B cell (primary cell): ENCODE data around the gene C16orf54. TPM values are rescaled to one million over a fixed set of nuclear protein-coding genes. Genes with fewer than 3 reads are reported as not detected.

Source experiments
- ATAC-seq: fragments of 200-7000 bp; cut with Tn5 transposase; one replicate; pipeline ENCODE4 v1.10.0; 2021; ENCODE audit warnings: low read depth, mild to moderate bottlenecking, moderate number of reproducible peaks, moderate library complexity
- CTCF ChIA-PET: fragments of 350-600 bp; sonication (Branson Sonifier 250); formaldehyde crosslinking; loops from one replicate; lab custom pipeline; 2021; ENCODE audit warnings: antibody characterized with exemption, inconsistent platforms; lab: Charles Lee
- POLR2A ChIA-PET: fragments of 350-600 bp; sonication (Branson Sonifier 250); formaldehyde crosslinking; loops from one replicate; lab custom pipeline; 2021; ENCODE audit warnings: antibody characterized with exemption; lab: Charles Lee
- DNase-seq: peaks from one replicate; pipeline ENCODE4 v3.0.0; 2013
- H2AFZ ChIP-seq: 2 replicates; pipeline ENCODE4 v1.6.1; 2012; ENCODE audit warnings: mild to moderate bottlenecking, low read depth, low read length; ENCODE audit not compliant: insufficient read depth, poor library complexity, severe bottlenecking
- H3K27ac ChIP-seq, 2 donors: 1 replicate in 1 of 2; 2 replicates in 1 of 2; pipeline ENCODE4 v1.5.1; 2012 to 2013; ENCODE audit warnings: low read length in 2 of 2, mild to moderate bottlenecking in 2 of 2, moderate library complexity in 1 of 2
- H3K27me3 ChIP-seq, 4 experiments: fragments of 200-600 bp in 1 of 4; sonication (generic) in 1 of 4; replicated peaks in 1 of 4; 1 replicate in 2 of 4; 2 replicates in 2 of 4; pipeline versions ENCODE4 v1.6.1 to v1.7.0; 2013 to 2016; ENCODE audit warnings: low read length in 3 of 4, mild to moderate bottlenecking in 2 of 4, mixed read lengths in 1 of 4, moderate library complexity in 1 of 4; ENCODE audit not compliant: insufficient read depth in 4 of 4, control insufficient read depth in 3 of 4; ENCODE audit errors: control extremely low read depth in 1 of 4
- H3K36me3 ChIP-seq, 2 experiments: replicated peaks in 1 of 2; 1 replicate in 1 of 2; 2 replicates in 1 of 2; pipeline versions ENCODE4 v1.6.1 to v1.7.1; 2013; ENCODE audit warnings: low read length in 1 of 2; ENCODE audit not compliant: insufficient read depth in 2 of 2, control insufficient read depth in 1 of 2; ENCODE audit errors: control extremely low read depth in 1 of 2, extremely low read depth in 1 of 2
- H3K4me1 ChIP-seq, 2 donors: fragments of 200-600 bp in 1 of 2; sonication (generic) in 1 of 2; 1 replicate in 1 of 2; 2 replicates in 1 of 2; pipeline versions ENCODE4 v1.5.1 to v1.6.1; 2013 to 2017; ENCODE audit warnings: low read length in 2 of 2; ENCODE audit not compliant: control insufficient read depth in 2 of 2, insufficient read depth in 2 of 2
- H3K4me2 ChIP-seq: replicated peaks from 2 replicates; pipeline ENCODE3; 2012; ENCODE audit warnings: mild to moderate bottlenecking, low read depth, low read length; ENCODE audit not compliant: poor library complexity, severe bottlenecking
- H3K4me3 ChIP-seq, 5 experiments: fragments of 200-600 bp in 1 of 5; sonication (generic) in 1 of 5; 1 replicate in 3 of 5; 2 replicates in 2 of 5; pipeline versions ENCODE4 v1.5.1 to v1.7.0; 2011 to 2016; ENCODE audit warnings: low read length in 4 of 5, mild to moderate bottlenecking in 4 of 5, low read depth in 2 of 5, control low read depth in 1 of 5, moderate library complexity in 1 of 5; ENCODE audit not compliant: insufficient read depth in 1 of 5; ENCODE audit errors: control extremely low read depth in 1 of 5, extremely low read depth in 1 of 5
- H3K79me2 ChIP-seq: fragments of 200-600 bp; sonication (generic); one replicate; pipeline ENCODE4 v1.6.0; 2016; ENCODE audit warnings: low read length; ENCODE audit not compliant: control insufficient read depth, insufficient read depth
- H3K9ac ChIP-seq: fragments of 200-600 bp; sonication (generic); 2 replicates; pipeline ENCODE4 v1.6.1; 2017; ENCODE audit warnings: mild to moderate bottlenecking, low read length, moderate library complexity
- H3K9me3 ChIP-seq, 3 donors: one replicate each; pipeline versions ENCODE4 v1.6.1 to v1.7.1; 2013; ENCODE audit warnings: low read length in 2 of 3; ENCODE audit not compliant: control insufficient read depth in 2 of 3, insufficient read depth in 1 of 3; ENCODE audit errors: control extremely low read depth in 1 of 3
- H4K20me1 ChIP-seq: 2 replicates; pipeline ENCODE4 v1.6.0; 2012; ENCODE audit warnings: mild to moderate bottlenecking, low read length; ENCODE audit not compliant: insufficient read depth, control insufficient read depth, poor library complexity, severe bottlenecking
- H3K27ac Mint-ChIP-seq: one replicate; pipeline ENCODE4 v1.8.0; 2021; ENCODE audit warnings: mixed read lengths
- H3K27me3 Mint-ChIP-seq: one replicate; pipeline ENCODE4 v1.8.0; 2021; ENCODE audit warnings: mixed read lengths
- H3K4me1 Mint-ChIP-seq: one replicate; pipeline ENCODE4 v1.8.0; 2021; ENCODE audit warnings: mixed read lengths
- H3K4me3 Mint-ChIP-seq: one replicate; pipeline ENCODE4 v1.8.0; 2021; ENCODE audit warnings: mixed read lengths
- H3K9me3 Mint-ChIP-seq: one replicate; pipeline ENCODE4 v1.8.0; 2022; ENCODE audit warnings: mixed read lengths; ENCODE audit not compliant: insufficient read depth
- CTCF ChIP-seq: fragments of 200-600 bp; IDR thresholded peaks from one replicate; pipeline ENCODE4 v1.8.0; 2022; ENCODE audit warnings: antibody characterized with exemption, mild to moderate bottlenecking
- EZH2 ChIP-seq: IDR thresholded peaks from 2 replicates; pipeline ENCODE4 v1.6.1; 2012; ENCODE audit warnings: borderline replicate concordance, low read depth, mild to moderate bottlenecking, moderate library complexity, low read length; ENCODE audit not compliant: insufficient read depth, poor library complexity, severe bottlenecking
- WGBS: methylation state at CpG from one replicate; pipeline ENCODE4 v1.1.5; 2013; ENCODE audit warnings: missing lambda C conversion rate; ENCODE audit not compliant: insufficient coverage; 5-methylcytosine and 5-hydroxymethylcytosine counted together
- intact Hi-C: fragments of 100-400 bp; cut with micrococcal nuclease; formaldehyde crosslinking; loops from one replicate; pipeline ENCODE4 v1.10.0; 2022
- polyA plus RNA-seq: library from polyadenylated mRNA; depleted of rRNA; stranded (reverse); fragments of >200 nt; gene quantifications from 2 replicates; pipeline ENCODE4 v1.2.3, GENCODE V29; 2012
- total RNA-seq, 2 donors: library from RNA; stranded (reverse); fragments of 120-200 nt in 1 of 2; gene quantifications; 1 replicate in 1 of 2; 2 replicates in 1 of 2; pipeline versions ENCODE4 v1.2.3 to v1.2.4, GENCODE V29; 2013 to 2022

Gene C16orf54
- total and polyA plus RNA-seq, 2 donors (not counting 1 experiment from before 2014, with no cell fraction given), result 44.0 to 68.3 TPM

DNA sequence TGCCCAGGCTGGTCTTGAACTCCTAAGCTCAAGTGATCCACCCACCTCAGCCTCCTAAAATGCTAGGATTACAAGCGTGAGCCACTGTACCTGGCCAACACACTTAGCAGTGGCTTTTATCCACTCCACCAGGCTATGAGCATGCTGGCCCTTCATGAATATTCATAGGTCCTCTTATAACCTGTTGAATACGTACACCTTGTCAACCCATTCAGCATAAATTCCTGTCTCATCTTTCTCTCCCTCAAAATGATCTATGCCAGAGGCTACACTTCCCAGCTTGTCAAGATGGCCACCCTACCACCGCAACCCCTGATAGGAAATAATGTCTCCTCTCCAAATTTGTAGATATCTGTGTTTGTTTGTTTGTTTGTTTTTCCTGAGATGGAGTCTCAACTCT, 21.3 kb upstream of the C16orf54 start:
- Mint-ChIP-seq H3K4me3 (no peak overlapping the region), H3K27ac (peak overlapping the region; percentile 10), H3K4me1 (no peaks in the 10 kb centered on the region), H3K9me3 (no peaks in the 10 kb centered on the region), H3K27me3 (no peaks in the 10 kb centered on the region)
- Histone ChIP-seq H3K9me3 (no peaks in the 10 kb centered on the region), H4K20me1 (no peaks in the 10 kb centered on the region), H3K4me3 (no peak overlapping the region), H3K27ac (no peak overlapping the region), H3K9ac (no peak overlapping the region), H3K36me3 (no peaks in the 10 kb centered on the region), H2AFZ (no peak overlapping the region), H3K4me1 (peaks cover 0 to under 1% of the 10 kb centered on the region in 2 donors), H3K79me2 (no peaks in the 10 kb centered on the region), H3K27me3 (no peaks in the 10 kb centered on the region), H3K4me2 (no peak overlapping the region)
- CTCF ChIA-PET, result interaction anchor here (1.5 kb wide), 1 partner anchor 11 kb away, joined by 4 read pairs; the partner anchor contains the start of gene ZG16
- TF ChIP-seq CTCF (no peak), EZH2 (no peak)
- POLR2A ChIA-PET, result interaction anchor here (1.2 kb wide), 1 partner anchor 12 kb away, joined by 4 read pairs; no protein-coding TSS in a partner anchor
- WGBS, result 96% methylated on average over 2 of the region's 3 CpGs
- DNase-seq (no peak), ATAC-seq (no peak)
- intact Hi-C loops, result no loop called here

GRCh38 chr16:29766571-29766970, 20.8 kb upstream of the C16orf54 start:
- no peaks in the 10 kb centered on the region for H3K9me3 ChIP-seq
- no peaks in the 10 kb centered on the region for H3K27me3 Mint-ChIP-seq
- H3K36me3 ChIP-seq, result no peaks in the 10 kb centered on the region
- no peaks in the 10 kb centered on the region for H3K4me1 Mint-ChIP-seq
- no peaks in the 10 kb centered on the region for H3K9me3 Mint-ChIP-seq
- no peak overlapping the region for H3K4me3 Mint-ChIP-seq
- no peaks in the 10 kb centered on the region for H3K79me2 ChIP-seq
- DNase-seq (no peak), ATAC-seq (no peak)
- 100% methylated on average over 1 of the region's 3 CpGs for WGBS
- CTCF ChIA-PET, result interaction anchor here (1.5 kb wide), 1 partner anchor 12 kb away, joined by 4 read pairs; the partner anchor contains the start of gene ZG16
- H3K27ac ChIP-seq, result no peak overlapping the region
- no peak overlapping the region for H3K4me3 ChIP-seq
- H3K27me3 ChIP-seq, result no peaks in the 10 kb centered on the region
- no peaks in the 10 kb centered on the region for H4K20me1 ChIP-seq
- intact Hi-C loops, result no loop called here
- TF ChIP-seq CTCF (no peak), EZH2 (no peak)
- no peak overlapping the region for H2AFZ ChIP-seq
- H3K9ac ChIP-seq, result no peak overlapping the region
- no peak overlapping the region for H3K4me2 ChIP-seq
- H3K4me1 ChIP-seq, result peaks cover 0 to 3% of the 10 kb centered on the region in 2 donors
- H3K27ac Mint-ChIP-seq, result no peak overlapping the region
- POLR2A ChIA-PET, result interaction anchor here (0.7 to 1.2 kb wide), 3 partner anchors 11 to 1232 kb away, joined by 3 to 5 read pairs (median 4); no protein-coding TSS in a partner anchor
